Panc1 (cell line): Measurements from ENCODE around the gene PRSS58. TPM values are rescaled to one million over a fixed set of nuclear protein-coding genes. Genes with fewer than 3 reads are reported as not detected.

Experiments
- ATAC-seq: fragments of 200-7000 bp; cut with Tn5 transposase; 2 replicates; pipeline ENCODE4 v1.9.1; 2020; ENCODE audit warnings: mild to moderate bottlenecking, moderate library complexity
- BruUV-seq: library from RNA; stranded (reverse); fragments of 400-500 nt; replicated peaks from 2 replicates; lab custom pipeline; 2021; lab: Mats Ljungman, UMichigan
- CTCF ChIA-PET: fragments of 300-600 bp; sonication (Branson Sonifier 250); formaldehyde crosslinking; loops from one replicate; lab custom pipeline; 2022; ENCODE audit warnings: antibody characterized with exemption; lab: Charles Lee
- POLR2A ChIA-PET: fragments of 300-600 bp; sonication (Branson Sonifier 250); formaldehyde crosslinking; loops from one replicate; lab custom pipeline; 2022; ENCODE audit warnings: antibody characterized with exemption; lab: Charles Lee
- DNase-seq: peaks from one replicate; pipeline ENCODE4 v3.0.0-alpha.2; 2010; ENCODE audit warnings: low read depth, low spot score
- H3K27ac ChIP-seq: 2 replicates; pipeline ENCODE4 v1.5.1; 2011; ENCODE audit warnings: mild to moderate bottlenecking, low read length, inconsistent platforms
- H3K27me3 ChIP-seq: fragments of 200-500 bp; sonication (Bioruptor generic); 2 replicates; pipeline ENCODE4 v1.6.0; 2014; ENCODE audit warnings: low read length, inconsistent platforms; ENCODE audit not compliant: control insufficient read depth, insufficient read depth
- H3K36me3 ChIP-seq: fragments of 200-500 bp; sonication (Bioruptor generic); 2 replicates; pipeline ENCODE4 v1.5.1; 2014; ENCODE audit warnings: inconsistent platforms, mild to moderate bottlenecking, low read length, moderate library complexity; ENCODE audit not compliant: control insufficient read depth, insufficient read depth
- H3K4me1 ChIP-seq: 2 replicates; pipeline ENCODE4 v1.5.1; 2011; ENCODE audit warnings: inconsistent platforms, mild to moderate bottlenecking, low read length, moderate library complexity; ENCODE audit not compliant: control insufficient read depth, insufficient read depth
- H3K4me3 ChIP-seq, 2 experiments: 2 replicates each; pipeline ENCODE4 v1.5.1; 2011 to 2012; ENCODE audit warnings: low read depth in 2 of 2, low read length in 2 of 2, mild to moderate bottlenecking in 2 of 2, inconsistent platforms in 1 of 2, moderate library complexity in 1 of 2
- H3K9me3 ChIP-seq: fragments of 200-500 bp; sonication (Bioruptor generic); 2 replicates; pipeline ENCODE4 v1.5.1; 2014; ENCODE audit warnings: low read depth, mild to moderate bottlenecking, inconsistent platforms, low read length, moderate library complexity; ENCODE audit not compliant: control insufficient read depth, insufficient read depth
- CTCF ChIP-seq: fragments of 450-650 bp; IDR thresholded peaks from 2 replicates; pipeline ENCODE4 v1.5.1; 2017; ENCODE audit warnings: mild to moderate bottlenecking
- POLR2AphosphoS5 ChIP-seq: IDR thresholded peaks from 2 replicates; pipeline ENCODE4 v1.6.1; 2012; ENCODE audit warnings: mild to moderate bottlenecking, low read depth, low read length, moderate library complexity
- in situ Hi-C: cut with HindIII; loops from 2 replicates; pipeline ENCODE4 v1.10.0; 2016; ENCODE audit warnings: low sequenced_read_pairs, low pct_unique_long_range_greater_than_20kb
- intact Hi-C: fragments of 100-400 bp; cut with micrococcal nuclease; formaldehyde crosslinking; loops from one replicate; pipeline ENCODE4 v1.10.0; 2022; ENCODE audit not compliant: unreplicated experiment
- total RNA-seq: library from RNA; stranded (reverse); gene quantifications from one replicate; pipeline ENCODE4 v1.2.1, GENCODE V29; 2021; ENCODE audit not compliant: unreplicated experiment

Gene PRSS58
- total RNA-seq, 1 experiment from 2014 or later, result not detected

GRCh38 chr7:142228537-142229104, 29.2 kb downstream of the PRSS58 start:
- intact Hi-C loops (no loop called here), in situ Hi-C loops (no loop called here)
- Histone ChIP-seq H3K9me3 (no peaks in the 10 kb centered on the region), H3K4me1 (no peaks in the 10 kb centered on the region), H3K27me3 (no peaks in the 10 kb centered on the region), H3K27ac (no peak overlapping the region), H3K4me3 (no peak overlapping the region), H3K36me3 (no peaks in the 10 kb centered on the region)
- no TSS peak for BruUV-seq
- TF ChIP-seq POLR2AphosphoS5, result no peak
- TF ChIP-seq CTCF, result no peak
- POLR2A ChIA-PET, result no interaction called here
- ATAC-seq (no peak), DNase-seq (no peak)
- CTCF ChIA-PET, result no interaction called here

Other genes starting within 250 kb of the PRSS58 start
- gene MGAM2, start 146.3 kb downstream of the PRSS58 start, total RNA-seq, result 0.10 TPM